Adipocyte (in vitro differentiated cells): ENCODE measurements around the gene KIF22.
"Not testable (repeated sequence)": the region's sequence is repeated elsewhere in the genome, so short reads cannot be mapped to it uniquely, and the experiment has no call there.

ENCODE experiments used
- DNase-seq: peaks from one replicate; pipeline ENCODE4 v3.0.0-alpha.2; 2015; ENCODE audit warnings: low read depth
- H3K27me3 ChIP-seq: replicated peaks from 2 replicates; pipeline ENCODE4 v1.7.0; 2013; ENCODE audit warnings: mild to moderate bottlenecking, low read length, moderate library complexity; ENCODE audit not compliant: control insufficient read depth, insufficient read depth
- H3K36me3 ChIP-seq: 2 replicates; pipeline ENCODE4 v1.7.0; 2013; ENCODE audit warnings: low read length, mild to moderate bottlenecking, moderate library complexity; ENCODE audit not compliant: control insufficient read depth, insufficient read depth, severe bottlenecking
- H3K4me1 ChIP-seq: 2 replicates; pipeline ENCODE4 v1.7.0; 2013; ENCODE audit warnings: mild to moderate bottlenecking, low read length, moderate library complexity; ENCODE audit not compliant: control insufficient read depth, insufficient read depth
- H3K4me3 ChIP-seq: 2 replicates; pipeline ENCODE4 v1.7.0; 2013; ENCODE audit warnings: mild to moderate bottlenecking, low read length, moderate library complexity
- H3K9ac ChIP-seq: 2 replicates; pipeline ENCODE4 v1.7.0; 2013; ENCODE audit warnings: mild to moderate bottlenecking, low read length, moderate library complexity
- H3K9me3 ChIP-seq: 2 replicates; pipeline ENCODE4 v1.7.0; 2013; ENCODE audit warnings: mild to moderate bottlenecking, low read length, moderate library complexity; ENCODE audit not compliant: control insufficient read depth

The KIF22 gene

GRCh38 chr16:29787155-29787554 lies 3.4 kb upstream of the KIF22 start:
- H3K4me3 ChIP-seq, H3K9ac ChIP-seq, DNase-seq, H3K9me3 ChIP-seq, H3K27me3 ChIP-seq, H3K36me3 ChIP-seq: not testable (repeated sequence)
- H3K4me1 ChIP-seq, result peaks cover 21% of the 10 kb centered on the region

DNA sequence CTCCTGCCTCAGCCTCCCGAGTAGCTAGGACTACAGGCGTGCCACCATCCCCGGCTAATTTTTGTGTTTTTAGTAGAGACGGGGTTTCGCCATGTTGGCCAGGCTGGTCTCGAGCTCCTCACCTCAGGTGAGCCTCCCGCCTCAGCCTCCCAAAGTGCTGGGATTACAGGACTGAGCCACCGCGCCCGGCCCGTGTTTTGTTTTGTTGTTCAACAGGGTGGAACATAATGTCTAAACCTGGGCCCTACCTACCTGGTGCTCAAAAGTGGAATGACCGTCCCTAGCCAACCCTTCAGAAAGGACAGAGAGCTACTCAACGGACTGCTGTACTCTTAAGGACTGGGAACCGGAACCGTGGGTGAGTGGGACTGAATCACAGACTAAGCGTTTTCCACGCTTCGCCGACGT lies 772 bp upstream of the KIF22 start:
- H3K36me3 ChIP-seq, result no peaks in the 10 kb centered on the region
- no peaks in the 10 kb centered on the region for H3K9me3 ChIP-seq
- peak overlapping the region; percentile 97 for H3K9ac ChIP-seq
- peak overlapping the region; percentile 85 for H3K4me3 ChIP-seq
- H3K27me3 ChIP-seq, result no peaks in the 10 kb centered on the region
- H3K4me1 ChIP-seq, result peaks cover 21% of the 10 kb centered on the region
- DNase-seq, result no peak

- peak; percentile 37 for DNase-seq
- H3K36me3 ChIP-seq, result no peaks in the 10 kb centered on the region
- no peaks in the 10 kb centered on the region for H3K9me3 ChIP-seq
Measured at GRCh38 chr16:29790949-29791844, 646 bp downstream of the KIF22 start.

DNA sequence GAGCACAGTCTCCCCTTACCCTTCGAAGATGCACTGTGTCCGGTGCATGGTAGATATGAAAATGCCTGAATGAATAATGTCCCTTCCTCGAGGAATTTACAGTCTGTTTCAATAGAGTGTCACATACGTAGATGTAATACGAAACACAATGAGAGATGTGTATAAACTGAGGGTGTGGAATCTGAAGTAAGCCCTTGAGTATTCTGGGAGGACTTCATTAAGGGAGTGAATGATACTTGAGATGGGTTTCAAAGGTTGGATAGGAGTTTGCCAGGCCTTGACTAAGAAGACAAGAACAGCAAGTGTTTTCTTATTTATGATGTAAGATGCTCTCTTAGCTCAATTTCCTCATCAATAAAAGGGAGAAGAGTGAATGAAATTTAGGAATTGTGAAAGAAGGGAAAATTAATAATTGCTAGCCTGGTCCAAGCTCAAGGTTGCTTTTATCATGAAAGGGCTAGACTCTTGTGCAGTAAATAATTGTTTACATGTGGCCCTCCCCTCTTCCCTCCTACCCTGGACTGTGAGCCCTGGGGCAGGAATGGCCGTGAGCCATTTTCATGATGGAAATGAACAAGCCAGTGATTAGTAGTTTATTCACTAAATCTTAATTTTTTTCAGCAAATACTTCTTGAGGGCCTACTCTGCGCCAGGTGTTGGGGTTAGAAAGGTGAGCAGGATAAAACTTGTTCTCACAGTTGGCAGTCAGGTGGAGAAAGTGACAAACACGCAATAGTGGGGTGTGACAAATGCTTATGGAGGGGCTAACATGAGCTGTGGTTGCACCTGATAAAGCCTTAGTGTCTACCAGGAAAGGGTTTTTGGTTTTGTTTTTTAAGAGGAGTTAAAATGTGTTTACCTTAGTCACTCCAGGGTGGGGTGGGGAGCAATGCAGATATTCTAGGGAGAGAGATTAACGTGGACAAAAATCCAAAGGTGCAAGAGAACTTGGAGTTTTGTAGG lies 1.6 kb downstream of the KIF22 start:
- H3K4me3 ChIP-seq, result peak overlapping the region; percentile 85
- no peaks in the 10 kb centered on the region for H3K9me3 ChIP-seq
- H3K9ac ChIP-seq, result peak overlapping the region; percentile 97
- DNase-seq, result no peak
- no peaks in the 10 kb centered on the region for H3K27me3 ChIP-seq
- H3K36me3 ChIP-seq, result no peaks in the 10 kb centered on the region
- H3K4me1 ChIP-seq, result peaks cover 14% of the 10 kb centered on the region

More at GRCh38 chr16:29790949-29791844, 646 bp downstream of the KIF22 start:
- peak overlapping the region; percentile 85 for H3K4me3 ChIP-seq
- peaks cover 14% of the 10 kb centered on the region for H3K4me1 ChIP-seq
- peak overlapping the region; percentile 97 for H3K9ac ChIP-seq
- no peaks in the 10 kb centered on the region for H3K27me3 ChIP-seq

DNA sequence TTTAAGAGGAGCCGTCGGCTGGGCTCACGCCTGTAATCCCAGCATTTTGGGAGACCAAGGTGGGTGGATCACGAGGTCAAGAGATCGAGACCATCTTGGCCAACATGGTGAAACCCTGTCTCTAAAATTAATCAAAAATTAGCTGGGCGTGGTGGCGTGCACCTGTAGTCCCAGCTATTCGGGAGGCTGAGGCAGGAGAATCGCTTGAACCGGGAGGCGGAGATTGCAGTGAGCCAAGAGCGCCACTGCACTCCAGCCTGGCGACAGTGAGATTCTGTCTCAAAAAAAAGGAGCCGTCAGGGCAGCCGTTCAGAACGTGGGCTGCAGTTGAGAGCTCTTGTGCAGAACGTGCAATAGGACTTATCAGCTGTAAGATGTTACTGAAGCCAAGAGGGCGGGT lies 2.6 kb downstream of the KIF22 start:
- not testable (repeated sequence) for H3K9me3 ChIP-seq, H3K27me3 ChIP-seq, H3K4me3 ChIP-seq, H3K9ac ChIP-seq, H3K36me3 ChIP-seq, DNase-seq
- H3K4me1 ChIP-seq, result peaks cover 14% of the 10 kb centered on the region

DNA sequence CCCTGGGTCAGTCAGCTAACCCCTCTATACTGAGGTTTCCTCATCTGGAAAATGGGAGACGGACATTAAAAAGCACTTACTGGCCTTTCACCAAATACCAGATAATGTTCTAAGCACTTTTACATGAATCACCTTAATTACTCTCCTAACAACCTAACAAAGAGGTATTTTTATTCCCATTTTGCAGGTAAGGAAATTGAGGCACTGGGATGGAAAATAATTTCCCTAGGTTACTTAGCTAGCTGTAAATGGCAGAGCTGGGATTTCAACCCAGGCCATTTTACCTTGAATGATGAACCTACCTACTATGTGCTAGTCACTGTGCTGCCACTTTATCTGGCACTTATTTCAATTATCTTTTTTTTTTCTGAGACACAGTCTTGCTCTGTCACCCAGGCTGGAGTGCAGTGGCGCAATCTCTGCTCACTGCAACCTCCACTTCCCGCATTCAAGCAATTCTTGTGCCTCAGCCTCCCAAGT lies 3.7 kb downstream of the KIF22 start:
- DNase-seq, result no peak
- no peaks in the 10 kb centered on the region for H3K9me3 ChIP-seq
- no peak overlapping the region for H3K4me3 ChIP-seq
- H3K27me3 ChIP-seq, result no peaks in the 10 kb centered on the region
- H3K4me1 ChIP-seq, result peaks cover 14% of the 10 kb centered on the region
- H3K36me3 ChIP-seq, result peaks cover 18% of the 10 kb centered on the region
- no peak overlapping the region for H3K9ac ChIP-seq

GRCh38 chr16:29802416-29802935 lies 11.9 kb downstream of the KIF22 start:
- DNase-seq, result no peak
- Histone ChIP-seq H3K4me3 (no peak overlapping the region), H3K27me3 (no peaks in the 10 kb centered on the region), H3K4me1 (peaks cover 9% of the 10 kb centered on the region), H3K36me3 (peaks cover 26% of the 10 kb centered on the region), H3K9ac (no peak overlapping the region), H3K9me3 (no peaks in the 10 kb centered on the region)

DNA sequence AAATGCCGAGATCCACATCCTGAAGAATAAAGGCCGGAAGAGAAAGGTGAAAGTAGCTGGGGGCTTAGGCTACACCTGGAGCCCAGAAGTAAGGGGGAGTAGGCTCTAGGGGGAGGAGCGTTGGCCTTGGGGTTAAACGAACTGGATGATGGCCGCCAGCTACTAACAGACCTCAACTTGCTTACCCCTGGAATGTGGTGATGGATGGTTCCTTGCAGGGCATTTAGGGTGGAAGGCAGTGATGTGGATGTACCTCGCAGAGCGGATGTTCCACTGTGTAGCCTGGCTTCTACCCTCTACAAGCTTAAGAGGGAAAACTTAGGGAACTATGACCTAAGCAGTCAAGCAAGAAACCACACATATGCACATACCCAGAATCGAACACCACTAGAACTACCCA lies 13.5 kb downstream of the KIF22 start:
- Histone ChIP-seq H3K9ac (peak overlapping the region; percentile 98), H3K4me3 (peak overlapping the region; percentile 91), H3K9me3 (no peaks in the 10 kb centered on the region), H3K4me1 (peaks cover 18% of the 10 kb centered on the region), H3K27me3 (no peaks in the 10 kb centered on the region), H3K36me3 (peaks cover 16% of the 10 kb centered on the region)
- DNase-seq, result no peak

- Histone ChIP-seq H3K9ac (peak overlapping the region; percentile 98), H3K27me3 (no peaks in the 10 kb centered on the region), H3K4me3 (peak overlapping the region; percentile 91), H3K4me1 (peaks cover 19% of the 10 kb centered on the region), H3K9me3 (no peaks in the 10 kb centered on the region), H3K36me3 (peaks cover 13% of the 10 kb centered on the region)
- peak; percentile 48 for DNase-seq
Measured at GRCh38 chr16:29804455-29805231, 14.1 kb downstream of the KIF22 start.

DNA sequence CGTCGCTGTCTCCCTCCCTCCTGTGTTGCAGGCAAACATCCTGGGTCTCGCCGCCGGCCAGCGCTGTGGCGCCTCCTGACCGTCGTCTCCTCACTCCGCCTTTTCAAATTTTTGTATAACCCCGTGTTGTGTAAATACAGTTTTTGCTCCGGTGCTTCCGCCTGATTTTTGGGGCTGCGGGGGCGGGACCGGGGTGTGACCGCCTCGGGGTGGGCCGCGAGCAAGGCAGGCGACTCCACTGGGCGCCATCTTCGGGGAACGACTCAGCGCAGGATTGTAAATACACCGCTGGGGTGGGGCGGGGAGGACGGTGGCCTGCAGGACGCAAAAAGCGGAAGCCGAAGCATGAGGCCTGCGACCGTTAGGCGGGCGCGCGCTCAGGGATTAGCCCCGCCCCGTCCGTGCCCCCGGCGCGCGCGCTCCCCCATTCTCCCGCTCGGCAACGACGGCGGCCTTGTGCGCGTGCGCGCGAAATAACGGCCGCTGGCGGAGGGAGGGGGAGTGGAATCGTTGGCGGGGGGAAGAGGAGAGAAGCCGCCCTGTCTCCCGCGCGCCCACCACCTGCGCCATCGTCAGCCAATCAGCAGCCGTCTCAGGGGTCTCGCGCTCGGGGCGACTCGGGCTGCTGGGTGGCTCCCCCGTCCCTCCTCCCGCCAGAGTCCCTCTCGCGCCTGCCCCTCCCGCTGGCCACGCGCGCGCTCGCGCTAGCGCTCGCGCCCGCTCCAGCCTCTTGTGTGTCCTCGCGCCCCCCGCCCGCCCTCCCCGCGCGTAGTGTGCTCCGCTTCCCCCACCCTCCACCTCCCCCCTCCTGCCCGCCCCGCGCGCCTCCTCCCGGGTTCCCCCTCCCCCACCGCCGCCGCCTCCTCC lies 14.9 kb downstream of the KIF22 start:
- peak; percentile 99 for DNase-seq
- peak overlapping the region; percentile 98 for H3K9ac ChIP-seq
- H3K4me1 ChIP-seq, result peaks cover 23% of the 10 kb centered on the region
- peak overlapping the region; percentile 91 for H3K4me3 ChIP-seq
- no peaks in the 10 kb centered on the region for H3K27me3 ChIP-seq
- H3K9me3 ChIP-seq, result no peaks in the 10 kb centered on the region
- H3K36me3 ChIP-seq, result peaks cover 12% of the 10 kb centered on the region
